AG10803 (cell line): ENCODE data around the gene FOXP1.

Experiments
- DNase-seq: peaks from one replicate; pipeline ENCODE4 v3.0.0; 2010; ENCODE audit warnings: low read depth
- H3K4me3 ChIP-seq: 2 replicates; pipeline ENCODE4 v1.5.1; 2011; ENCODE audit warnings: mild to moderate bottlenecking, low read length, control low read depth
- TF ChIP-seq, protein P1 (sequence below): conservative IDR thresholded peaks from 2 replicates; pipeline ENCODE4 v1.5.1; 2011; ENCODE audit warnings: mild to moderate bottlenecking, low read length, control low read depth, inconsistent platforms

Gene FOXP1

DNA sequence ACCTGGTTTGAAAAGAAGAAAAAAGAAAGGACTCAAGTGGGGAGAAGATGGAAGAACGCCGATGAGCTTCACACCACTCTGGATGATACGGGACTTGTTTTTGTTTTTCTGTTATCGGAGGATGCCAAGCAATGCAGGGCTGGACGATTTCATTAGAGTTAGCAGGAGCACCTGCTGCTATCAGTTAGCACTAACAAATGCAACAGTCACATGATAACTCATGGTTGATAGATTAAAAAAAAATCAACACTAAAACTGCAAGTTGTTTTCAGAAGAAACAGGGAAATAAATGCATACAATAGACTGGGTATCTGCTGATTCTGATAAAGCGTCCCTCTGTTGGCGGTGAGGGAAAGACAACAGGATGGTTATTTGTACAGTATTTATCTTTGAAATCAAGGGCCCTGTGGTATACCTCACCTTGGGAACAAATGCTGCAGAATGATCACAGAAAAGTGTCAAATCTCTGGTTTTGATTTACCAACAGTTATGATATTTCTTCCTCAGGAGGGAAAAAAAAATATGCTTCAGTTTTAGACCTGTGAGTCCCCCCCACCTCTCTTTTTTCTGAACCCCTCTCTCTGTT lies 575.1 kb downstream of the FOXP1 start:
- TF ChIP-seq, protein P1, sequence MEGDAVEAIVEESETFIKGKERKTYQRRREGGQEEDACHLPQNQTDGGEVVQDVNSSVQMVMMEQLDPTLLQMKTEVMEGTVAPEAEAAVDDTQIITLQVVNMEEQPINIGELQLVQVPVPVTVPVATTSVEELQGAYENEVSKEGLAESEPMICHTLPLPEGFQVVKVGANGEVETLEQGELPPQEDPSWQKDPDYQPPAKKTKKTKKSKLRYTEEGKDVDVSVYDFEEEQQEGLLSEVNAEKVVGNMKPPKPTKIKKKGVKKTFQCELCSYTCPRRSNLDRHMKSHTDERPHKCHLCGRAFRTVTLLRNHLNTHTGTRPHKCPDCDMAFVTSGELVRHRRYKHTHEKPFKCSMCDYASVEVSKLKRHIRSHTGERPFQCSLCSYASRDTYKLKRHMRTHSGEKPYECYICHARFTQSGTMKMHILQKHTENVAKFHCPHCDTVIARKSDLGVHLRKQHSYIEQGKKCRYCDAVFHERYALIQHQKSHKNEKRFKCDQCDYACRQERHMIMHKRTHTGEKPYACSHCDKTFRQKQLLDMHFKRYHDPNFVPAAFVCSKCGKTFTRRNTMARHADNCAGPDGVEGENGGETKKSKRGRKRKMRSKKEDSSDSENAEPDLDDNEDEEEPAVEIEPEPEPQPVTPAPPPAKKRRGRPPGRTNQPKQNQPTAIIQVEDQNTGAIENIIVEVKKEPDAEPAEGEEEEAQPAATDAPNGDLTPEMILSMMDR, result no peak
- no peak overlapping the region for H3K4me3 ChIP-seq
- DNase-seq, result no peak

DNA sequence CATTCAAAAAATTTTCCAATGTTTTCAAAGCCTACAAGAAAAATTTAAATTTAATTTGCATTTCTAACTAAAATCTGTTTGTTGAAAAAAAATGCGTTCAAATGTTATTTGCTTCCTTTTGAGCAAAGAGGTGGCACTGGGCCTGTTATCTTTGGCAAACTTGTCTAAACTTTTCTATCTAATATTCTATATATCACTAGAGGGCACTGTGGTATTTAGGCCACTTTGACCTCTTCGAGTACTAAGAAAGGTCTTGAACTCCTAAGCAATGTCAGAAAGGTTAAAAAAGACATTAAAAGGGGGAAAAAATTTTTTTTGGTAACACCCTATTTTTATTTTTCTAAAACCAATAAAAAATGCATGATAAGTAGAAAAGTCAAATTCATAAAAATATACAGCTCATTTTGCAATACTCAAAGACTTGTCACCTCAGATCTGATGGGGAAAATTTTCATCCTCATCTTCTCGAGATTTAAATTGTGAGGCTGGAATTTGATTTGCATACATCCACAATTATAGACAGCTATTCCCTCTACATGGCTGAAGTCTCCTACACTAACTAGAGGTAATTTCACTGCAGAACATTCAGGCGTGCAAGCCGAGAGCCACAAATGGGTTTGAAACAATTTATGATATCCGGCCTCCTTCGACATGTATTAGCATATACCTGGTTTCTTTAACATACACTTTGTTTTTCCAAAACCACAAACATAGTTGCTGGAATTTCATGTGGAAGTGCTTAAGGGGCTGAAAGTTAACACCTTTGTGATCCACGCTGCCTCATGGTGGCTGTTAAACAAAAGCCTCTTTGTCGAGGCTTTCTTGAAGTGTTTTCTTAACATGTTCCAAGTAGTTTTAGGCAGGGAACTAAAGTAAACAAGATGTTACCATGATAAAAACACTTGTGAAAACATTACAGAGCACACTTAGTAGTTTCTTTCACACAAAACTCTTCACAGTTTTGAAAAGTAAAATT lies 576.4 kb downstream of the FOXP1 start:
- TF ChIP-seq, protein P1, result peak; percentile 50

DNA sequence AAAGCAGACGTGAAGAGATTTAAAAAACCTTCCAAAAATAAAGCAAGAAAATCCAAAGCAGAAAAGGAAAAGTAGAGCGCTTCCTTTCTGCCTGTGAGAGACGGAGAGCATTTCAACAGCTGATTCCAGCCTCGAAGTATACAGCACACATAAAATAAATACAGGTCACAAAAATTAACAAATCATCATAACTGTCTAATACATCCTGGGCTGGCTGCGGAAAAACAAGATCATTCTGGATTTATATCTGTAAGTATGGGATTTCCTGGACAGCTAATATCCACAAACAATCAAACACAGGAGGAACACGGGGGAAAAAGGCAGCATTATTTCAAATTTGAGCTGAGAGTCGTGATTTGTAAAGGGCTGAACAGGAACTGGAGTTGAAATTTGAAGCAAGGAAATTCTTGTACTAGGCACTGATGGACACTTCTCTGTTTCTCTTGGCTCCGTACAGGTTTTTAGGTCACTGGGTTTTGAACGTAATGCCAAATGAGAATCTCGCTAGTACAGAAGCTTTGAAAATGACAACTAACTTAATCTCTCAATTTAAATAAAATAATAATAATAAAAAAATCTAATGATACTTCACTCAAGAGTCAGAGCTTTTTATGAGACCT lies 577.7 kb downstream of the FOXP1 start:
- H3K4me3 ChIP-seq, result no peak overlapping the region
- TF ChIP-seq, protein P1, result no peak
- no peak for DNase-seq

More for the DNA sequence above, 576.4 kb downstream of the FOXP1 start:
- no peak overlapping the region for H3K4me3 ChIP-seq
- DNase-seq, result peak; percentile 29

DNA sequence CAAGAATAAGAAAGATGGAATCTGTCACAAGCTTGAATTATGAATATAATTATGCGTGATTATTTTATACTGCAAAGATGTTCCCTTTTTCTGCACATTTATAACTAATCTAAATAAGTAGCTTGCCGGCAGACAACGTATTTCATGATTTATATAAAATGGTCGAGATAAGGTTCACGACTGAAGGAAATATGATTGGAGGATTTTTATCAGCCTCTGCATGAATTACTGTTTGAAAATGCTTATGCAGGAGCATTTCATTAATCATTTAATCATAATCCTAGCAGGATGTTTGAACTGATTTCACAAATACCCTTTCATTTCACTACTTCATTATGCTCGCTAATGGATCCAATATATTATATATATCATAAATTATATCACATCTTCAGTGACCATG lies 580.0 kb downstream of the FOXP1 start:
- DNase-seq, result no peak
- TF ChIP-seq, protein P1, result no peak
- H3K4me3 ChIP-seq, result no peak overlapping the region

DNA sequence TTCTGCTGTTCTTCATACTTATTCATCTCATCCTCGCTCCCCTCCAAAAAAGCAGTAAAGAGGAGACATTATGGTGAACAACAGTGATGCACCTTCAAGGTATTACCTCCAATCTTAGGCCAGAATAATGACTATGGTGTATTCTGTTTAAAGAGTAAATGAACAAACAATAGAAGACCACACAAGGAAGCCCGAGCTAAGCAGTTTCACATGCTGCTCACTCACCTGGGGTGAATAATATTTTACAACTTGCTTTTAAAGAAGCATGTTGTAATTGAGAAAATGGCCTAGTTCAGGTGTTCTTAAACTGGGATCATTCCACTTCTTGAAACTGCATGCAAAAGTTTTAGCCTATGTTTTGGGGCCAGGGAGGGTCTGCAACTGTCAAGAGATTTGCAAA lies 581.2 kb downstream of the FOXP1 start:
- TF ChIP-seq, protein P1, result no peak
- no peak for DNase-seq
- H3K4me3 ChIP-seq, result no peak overlapping the region

DNA sequence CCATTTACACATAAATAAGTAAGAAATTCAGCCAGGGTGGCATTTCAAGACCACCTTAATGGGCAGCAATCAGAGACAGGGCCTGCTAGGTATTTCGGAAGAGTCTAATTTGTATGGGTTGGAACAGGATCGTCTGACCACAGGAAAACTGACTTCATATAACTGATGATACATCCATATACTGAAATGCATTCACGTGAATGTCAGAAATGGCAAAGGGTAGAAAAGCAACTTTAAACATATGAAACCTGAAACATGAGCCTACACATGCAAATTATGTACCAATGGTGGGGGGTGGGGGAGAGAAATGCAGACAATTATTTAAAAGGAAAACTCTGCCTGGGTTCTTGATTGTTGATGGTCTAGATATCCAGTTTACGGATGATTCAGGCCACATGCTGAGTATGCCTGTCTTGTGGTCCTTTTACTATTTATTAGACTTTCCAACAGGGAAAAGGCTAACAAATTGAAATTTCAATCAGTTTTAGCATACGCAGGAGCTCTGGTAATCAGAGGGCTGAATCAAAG lies 582.2 kb downstream of the FOXP1 start:
- no peak for DNase-seq
- no peak overlapping the region for H3K4me3 ChIP-seq
- TF ChIP-seq, protein P1, result no peak
